HG03066 (cell line): ENCODE data around the gene UGT1A8.
"Not testable (repeated sequence)": the region's sequence is repeated elsewhere in the genome, so short reads cannot be mapped to it uniquely, and the experiment has no call there.

Experiments used
- ATAC-seq: cut with Tn5 transposase; IDR thresholded peaks from one replicate; pipeline ENCODE4 v1.9.1; 2021; ENCODE audit warnings: low read depth; ENCODE audit not compliant: unreplicated experiment

UGT1A8 gene

GRCh38 chr2:233638836-233639235 lies 21.4 kb downstream of the UGT1A8 start:
- ATAC-seq = no peak

DNA sequence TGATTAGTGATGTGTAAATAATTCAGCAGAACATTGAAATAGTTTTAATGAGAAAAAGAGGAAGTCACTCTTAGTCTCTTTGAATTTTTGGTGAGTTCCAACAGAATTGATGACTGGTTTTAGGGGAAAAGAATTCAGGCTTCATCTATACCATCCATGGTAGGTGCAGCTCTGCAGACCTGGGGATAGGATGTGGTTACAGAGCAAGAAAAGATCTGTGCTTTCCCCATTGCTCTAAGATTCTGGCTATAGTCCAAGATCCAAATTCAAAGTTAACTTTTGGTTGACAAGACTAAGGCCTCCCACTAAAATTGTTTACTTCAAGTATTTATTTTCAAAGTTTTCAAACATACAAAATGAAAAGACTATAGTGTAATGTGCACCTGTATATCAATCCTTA lies 22.4 kb downstream of the UGT1A8 start:
- no peak for ATAC-seq

DNA sequence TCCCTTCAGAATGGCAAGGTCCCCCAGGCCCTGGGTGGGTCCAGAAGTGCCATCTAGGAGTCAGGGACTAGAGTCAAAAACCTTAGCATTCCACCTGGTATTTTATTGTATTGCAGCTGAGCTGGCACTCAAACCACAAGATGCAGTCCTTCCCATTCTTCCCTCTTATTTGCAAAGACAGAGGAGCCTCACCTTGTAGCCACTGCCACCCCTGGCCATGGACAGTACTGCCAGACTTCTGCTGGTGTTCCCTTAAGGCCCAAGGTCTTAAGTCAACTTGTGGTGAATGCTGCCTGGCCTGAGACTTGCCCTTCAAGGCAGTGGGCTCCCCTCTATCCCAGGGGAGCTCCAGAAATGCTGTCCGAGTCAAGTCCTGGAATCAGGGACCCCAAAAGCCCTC lies 25.7 kb downstream of the UGT1A8 start:
- ATAC-seq = no peak

DNA sequence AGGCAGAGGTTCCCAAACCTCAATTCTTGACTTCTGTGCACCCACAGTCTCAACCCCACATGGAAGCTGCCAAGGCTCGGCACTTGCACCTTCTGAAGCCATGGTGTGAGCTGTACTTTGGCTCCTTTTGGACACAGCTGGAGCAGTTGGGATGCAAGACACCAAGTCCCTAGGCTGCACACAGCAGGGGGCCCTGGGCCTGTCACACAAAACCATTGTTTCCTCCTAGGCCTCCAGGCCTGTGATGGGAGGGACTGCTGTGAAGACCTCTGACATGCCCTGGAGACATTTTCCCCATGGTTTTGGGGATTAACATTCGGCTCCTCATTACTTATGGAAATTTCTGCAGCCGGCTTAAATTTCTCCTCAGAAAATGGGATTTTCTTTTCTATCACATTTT lies 28.6 kb downstream of the UGT1A8 start:
- not testable (repeated sequence) for ATAC-seq

DNA sequence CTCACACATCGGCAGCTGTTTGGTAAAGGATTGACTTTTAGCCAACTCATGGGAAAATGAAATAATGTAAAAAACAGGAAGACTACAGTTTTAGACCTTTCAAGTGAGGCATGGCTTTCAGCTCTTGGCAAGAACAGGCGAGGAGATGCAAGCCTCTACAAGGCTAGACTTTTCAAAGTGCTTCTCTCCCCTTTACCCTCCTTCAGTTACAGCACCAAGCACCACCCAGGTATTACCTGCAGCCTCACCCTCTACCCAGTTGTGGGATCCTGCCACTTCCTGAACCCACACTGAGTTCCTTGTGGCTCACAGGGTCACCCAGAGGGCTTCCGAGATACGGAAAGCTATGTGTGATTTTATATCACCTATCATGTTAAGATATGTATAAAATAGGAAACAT lies 33.5 kb downstream of the UGT1A8 start:
- no peak for ATAC-seq

GRCh38 chr2:233651430-233651829 lies 34.0 kb downstream of the UGT1A8 start:
- no peak for ATAC-seq

DNA sequence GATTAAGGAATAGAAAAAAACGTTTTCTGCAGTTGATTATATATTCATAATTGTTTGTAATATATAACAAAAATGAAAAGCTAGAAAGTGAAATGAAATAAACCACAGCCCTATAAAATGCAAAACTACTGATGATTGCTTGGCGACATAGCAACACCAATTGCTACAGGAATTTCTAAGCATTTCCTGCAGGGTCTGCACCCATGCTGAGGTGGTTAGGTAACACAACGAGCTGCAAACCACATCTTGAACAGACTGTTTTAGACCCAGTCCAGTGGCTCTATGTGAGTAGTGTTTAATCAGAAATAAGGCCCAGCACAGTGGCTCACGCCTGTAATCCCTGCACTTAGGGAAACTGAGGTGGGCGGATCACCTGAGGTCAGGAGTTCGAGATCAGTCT lies 37.1 kb downstream of the UGT1A8 start:
- ATAC-seq = no peak

DNA sequence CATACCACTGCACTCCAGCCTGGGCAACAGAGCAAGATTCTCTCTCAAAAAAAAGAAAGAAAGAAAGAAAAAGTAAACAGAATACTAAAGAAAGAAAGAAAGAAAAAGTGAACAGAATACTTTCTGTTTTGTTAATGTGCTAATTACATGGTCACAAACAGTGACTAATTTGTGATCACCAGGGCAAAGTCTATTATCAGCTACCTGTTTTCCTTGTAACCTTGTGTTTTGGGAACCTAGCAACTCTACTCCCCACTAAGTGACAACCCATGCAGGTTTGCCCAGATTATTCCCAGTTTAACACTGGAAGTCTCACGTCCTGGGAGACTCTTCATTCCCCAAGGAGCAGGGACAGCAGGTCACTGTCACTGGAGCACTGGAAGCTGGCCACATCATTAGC lies 37.6 kb downstream of the UGT1A8 start:
- no peak for ATAC-seq

DNA sequence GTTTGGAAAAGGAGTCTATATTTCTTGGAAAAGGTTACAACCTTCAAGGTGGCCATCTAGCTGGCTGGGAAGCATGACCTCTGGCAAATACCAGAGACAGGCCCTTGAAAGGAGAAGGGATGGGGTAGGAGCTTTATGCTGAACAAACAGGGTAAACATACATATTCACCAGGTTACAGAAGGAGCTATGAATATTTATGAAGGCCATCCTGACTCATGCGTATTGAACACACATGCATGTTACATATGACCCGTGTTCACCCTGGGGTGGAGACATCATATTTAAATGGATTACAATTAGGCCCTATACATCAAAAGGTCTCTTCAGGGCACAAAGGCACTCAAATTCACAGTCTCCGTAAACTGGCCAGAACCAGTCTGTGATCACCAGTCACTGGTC lies 38.5 kb downstream of the UGT1A8 start:
- not testable (repeated sequence) for ATAC-seq

DNA sequence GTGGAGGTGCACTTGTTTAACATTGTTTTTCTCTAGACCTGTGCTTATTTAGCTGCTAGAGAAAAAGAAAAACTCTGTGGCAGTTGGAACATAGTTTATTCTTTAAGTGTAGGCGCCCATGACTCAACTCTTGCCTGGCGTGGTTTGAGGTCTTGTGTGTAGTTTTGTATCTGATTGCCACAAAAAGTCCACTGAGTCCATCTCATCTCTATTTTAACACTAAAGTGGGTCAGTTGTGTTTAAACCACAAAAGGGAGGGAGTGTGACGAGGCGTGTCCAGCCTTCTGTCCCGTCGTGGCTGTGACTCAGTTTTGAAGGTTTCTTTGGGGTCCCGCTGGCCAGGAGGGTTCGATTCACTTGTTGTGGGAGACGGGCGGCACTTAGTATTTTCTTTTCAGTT lies 39.0 kb downstream of the UGT1A8 start:
- no peak for ATAC-seq

GRCh38 chr2:233658610-233659009 lies 41.2 kb downstream of the UGT1A8 start:
- no peak for ATAC-seq

GRCh38 chr2:233663911-233664310 lies 46.5 kb downstream of the UGT1A8 start:
- no peak for ATAC-seq

DNA sequence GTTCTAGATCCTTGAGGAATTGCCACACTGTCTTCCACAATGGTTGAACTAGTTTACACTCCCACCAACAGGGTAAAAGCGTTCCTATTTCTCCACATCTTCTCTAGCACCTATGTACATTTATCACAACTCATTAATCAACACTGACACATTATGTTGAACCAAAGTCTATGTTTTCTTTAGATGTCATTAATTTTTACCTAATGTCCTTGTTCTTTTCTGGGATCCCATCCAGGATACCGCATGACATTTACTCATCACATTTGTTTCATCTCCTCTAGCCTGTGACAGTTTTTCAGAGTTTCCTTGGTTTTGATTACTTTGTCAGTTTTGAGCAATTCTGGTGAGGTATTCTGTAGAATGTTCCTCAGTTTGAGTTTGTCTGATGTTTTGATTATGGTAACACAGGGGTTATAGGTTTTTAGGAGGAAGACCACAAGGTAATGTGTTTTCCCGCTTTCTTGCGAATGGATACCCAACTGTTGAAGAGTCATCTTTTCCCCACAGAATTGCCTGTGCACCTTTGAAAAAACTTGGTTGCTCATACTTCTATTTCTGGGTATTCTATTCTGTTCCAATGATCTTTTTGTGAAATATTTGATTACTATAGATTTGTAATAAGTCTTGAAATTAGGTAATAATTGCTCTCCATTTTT lies 51.3 kb downstream of the UGT1A8 start:
- ATAC-seq = no peak

- ATAC-seq = no peak
Observed at GRCh38 chr2:233671290-233672161, 54.1 kb downstream of the UGT1A8 start, which contains the start of gene UGT1A9. Gene UGT1A9 (plus strand): TSS chr2:233671898. CDS start chr2:233671935, 37 bp downstream.

GRCh38 chr2:233672886-233673285 lies 55.5 kb downstream of the UGT1A8 start:
- no peak for ATAC-seq

DNA sequence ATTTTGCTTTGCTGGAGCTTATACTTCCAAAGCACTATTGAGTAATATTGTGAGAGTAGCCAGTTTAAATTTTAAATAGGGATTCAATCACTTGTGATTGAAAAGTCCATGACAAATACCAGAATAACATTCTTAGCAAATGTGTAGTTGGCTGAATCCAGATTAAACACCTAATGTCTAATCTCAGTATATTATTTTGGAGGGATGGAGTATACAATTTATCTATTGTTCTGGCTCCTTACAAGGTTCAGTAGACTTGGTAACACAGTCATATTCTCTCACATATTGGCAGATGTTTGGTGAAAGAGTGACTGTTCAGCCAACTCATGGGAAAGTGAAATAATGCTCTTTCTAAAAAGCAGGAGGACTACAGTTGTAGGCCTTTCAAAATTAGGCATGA lies 56.5 kb downstream of the UGT1A8 start:
- no peak for ATAC-seq

GRCh38 chr2:233674314-233674713 lies 56.9 kb downstream of the UGT1A8 start:
- no peak for ATAC-seq

DNA sequence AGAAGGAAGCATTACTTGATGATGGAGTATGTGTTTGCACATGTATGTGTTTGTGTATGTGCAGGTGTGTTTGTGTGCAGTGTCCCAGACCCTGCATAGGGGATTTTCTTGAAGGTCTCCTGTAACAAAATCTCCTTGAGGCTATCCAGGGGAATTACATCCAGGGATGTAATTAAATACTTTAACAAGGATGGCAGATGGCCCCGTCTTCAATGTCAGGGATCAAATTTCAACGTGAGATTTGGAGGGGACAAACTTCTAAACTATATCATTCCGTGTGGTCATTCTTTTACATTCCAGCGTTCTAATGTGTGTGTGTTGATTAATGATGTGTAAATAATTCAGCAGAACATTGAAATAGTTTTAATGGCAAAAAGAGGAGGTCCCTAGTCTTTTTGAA lies 57.6 kb downstream of the UGT1A8 start:
- no peak for ATAC-seq

DNA sequence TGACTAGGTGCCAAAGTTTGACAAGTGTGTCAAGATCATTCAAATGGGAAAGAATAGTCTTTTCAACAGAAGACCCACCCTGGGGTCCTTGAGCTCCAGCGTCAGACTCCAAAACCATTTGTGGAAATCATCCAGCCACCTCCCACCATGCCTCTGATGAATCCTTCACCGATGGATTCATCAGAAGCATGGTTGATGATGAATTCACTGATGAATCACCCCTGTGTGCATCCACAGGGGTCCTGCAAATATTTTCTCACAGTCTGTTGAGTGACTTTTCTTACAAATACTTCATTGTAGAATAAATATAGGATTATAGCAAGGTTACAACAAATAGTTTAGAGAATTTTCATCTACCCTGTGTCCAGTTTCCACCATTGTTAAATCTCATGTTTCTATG lies 58.6 kb downstream of the UGT1A8 start:
- no peak for ATAC-seq

GRCh38 chr2:233679196-233679595 lies 61.8 kb downstream of the UGT1A8 start:
- no peak for ATAC-seq

GRCh38 chr2:233680361-233681045 lies 63.1 kb downstream of the UGT1A8 start:
- ATAC-seq = no peak
